GM21390 (cell line): Measurements from ENCODE around the gene IMPA2.
"Not testable (repeated sequence)": the region's sequence is repeated elsewhere in the genome, so short reads cannot be mapped to it uniquely, and the experiment has no call there.

Source experiments
- ATAC-seq: cut with Tn5 transposase; IDR thresholded peaks from one replicate; pipeline ENCODE4 v1.9.1; 2021; ENCODE audit not compliant: unreplicated experiment

Gene IMPA2

GRCh38 chr18:11981192-11981542, at the start of gene IMPA2:
Gene IMPA2, plus strand, starts transcription at chr18:11981507. Its CDS starts 163 bp downstream, at chr18:11981670.
- peak; percentile 39 for ATAC-seq

DNA sequence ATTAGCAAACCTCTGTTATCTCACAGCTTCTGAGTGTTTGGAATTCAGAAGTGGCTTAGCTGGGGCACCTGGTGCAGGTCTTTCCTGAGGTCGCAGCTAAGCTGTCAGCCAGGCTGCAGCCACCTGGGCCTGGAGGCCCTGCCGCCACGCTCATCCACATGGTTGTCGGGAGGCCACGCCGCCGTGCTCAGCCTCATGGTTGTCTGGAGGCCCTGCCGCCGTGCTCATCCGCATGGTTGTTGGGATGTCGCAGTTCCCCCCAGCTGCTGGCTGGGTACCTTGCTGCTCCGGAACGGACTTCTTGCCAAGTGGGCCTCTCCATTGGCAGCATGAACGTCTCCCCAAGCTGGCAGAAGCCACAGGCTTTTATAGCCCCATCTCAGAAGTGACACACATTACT, 48.9 kb upstream of the IMPA2 start:
- ATAC-seq = no peak

DNA sequence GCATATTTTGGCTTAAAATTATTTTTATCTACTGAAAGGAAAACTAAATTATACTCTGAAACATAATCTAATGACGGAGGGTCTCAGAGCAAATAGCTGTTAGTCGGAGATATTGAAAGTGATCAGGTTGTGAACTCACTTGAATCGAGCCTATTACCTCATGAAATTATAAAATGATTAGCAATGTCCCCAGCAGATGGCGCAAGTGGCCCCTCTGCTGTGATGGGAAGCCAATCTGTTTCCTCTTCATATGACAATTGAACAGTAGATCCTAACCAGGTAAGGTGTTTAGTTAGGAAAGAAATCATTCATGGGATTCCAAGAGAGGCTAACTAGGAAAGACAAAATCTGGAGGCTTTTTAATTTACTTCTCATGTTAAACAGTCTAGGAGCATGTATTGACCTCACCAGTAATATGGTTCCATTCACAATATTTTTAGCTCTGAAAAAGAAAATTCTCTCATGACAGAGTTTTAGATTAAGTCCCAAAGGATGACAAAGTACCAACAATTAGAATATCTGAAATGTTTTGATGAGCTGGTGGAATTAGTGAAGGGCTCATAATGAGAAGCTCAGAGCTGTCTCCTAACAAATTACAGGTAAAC, 43.3 kb upstream of the IMPA2 start:
- peak; percentile 64 for ATAC-seq

GRCh38 chr18:11940956-11941355, 40.4 kb upstream of the IMPA2 start:
- ATAC-seq = no peak

GRCh38 chr18:11943551-11943950, 37.8 kb upstream of the IMPA2 start:
- no peak for ATAC-seq

DNA sequence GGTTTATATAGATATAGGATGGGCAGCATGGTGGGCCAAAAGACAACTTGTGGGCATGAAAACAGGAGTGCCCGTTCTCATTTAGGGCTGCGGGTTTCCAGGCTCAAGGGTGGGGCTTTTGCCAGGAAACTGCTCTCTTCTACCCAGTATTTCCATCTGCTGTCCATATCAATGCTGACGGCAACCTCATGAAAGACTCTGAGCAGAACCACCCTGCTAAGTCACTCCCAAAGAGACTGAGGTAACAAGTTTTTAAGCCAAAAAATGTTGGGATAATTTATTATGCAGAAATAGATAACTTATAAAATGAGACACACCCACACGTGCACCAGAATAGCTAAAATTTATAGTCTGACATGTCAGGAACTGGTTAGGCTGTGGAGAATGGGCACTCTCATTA, 37.1 kb upstream of the IMPA2 start:
- no peak for ATAC-seq

DNA sequence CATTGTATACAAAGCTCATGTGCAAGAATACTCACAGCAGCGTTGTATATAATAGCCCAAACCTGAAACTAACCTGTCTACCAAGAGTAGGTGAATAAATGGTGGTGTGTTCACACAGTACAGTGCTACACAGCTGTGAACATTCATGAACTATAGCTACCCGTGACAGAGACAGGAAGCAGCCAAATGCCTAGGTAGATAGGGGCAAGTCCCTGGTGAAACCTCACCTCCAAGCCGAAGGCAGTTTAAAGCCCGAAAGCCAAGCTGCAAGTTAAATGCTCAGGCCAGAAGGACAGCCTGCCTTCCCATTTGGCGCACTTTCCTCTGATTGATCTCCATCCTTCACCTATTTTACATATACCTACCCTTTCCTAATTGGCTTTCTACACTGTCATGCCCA, 36.5 kb upstream of the IMPA2 start:
- ATAC-seq = no peak

DNA sequence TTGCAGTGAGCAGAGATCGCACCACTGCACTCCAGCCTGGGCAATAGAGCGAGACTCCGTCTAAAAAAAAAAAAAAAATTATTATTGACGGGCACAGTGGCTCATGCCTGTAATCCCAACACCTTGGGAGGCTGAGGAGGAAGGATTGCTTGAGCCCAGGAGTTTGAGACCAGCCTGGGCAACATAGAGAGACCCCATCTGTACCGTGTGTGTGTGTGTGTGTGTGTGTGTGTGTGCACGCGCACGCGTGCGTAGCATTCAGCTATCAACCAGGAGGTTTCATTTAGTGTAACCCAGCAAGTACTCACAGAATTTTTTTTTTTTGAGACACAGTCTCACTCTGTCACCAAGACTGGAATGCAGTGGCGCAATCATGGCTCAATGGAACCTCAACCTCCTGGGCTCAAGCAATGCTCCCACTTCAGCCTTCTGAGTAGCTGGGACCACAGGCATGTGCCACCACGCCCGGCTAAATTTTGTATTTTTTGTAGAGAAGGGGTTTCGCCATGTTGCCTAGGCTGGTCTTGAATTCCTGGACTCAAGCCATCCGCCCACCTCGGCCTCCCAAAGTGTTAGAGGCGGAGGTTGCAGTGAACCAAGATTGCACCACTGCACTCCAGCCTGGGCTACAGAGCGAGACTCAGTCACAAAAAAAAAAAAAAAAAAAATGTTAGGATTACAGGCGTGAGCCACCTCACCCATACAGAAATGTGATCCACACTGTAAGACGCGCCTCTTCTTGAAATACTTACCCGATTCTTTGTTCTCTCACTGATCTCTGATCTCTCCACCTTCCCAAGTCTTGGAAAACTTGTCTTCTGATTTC, 35.3 kb upstream of the IMPA2 start:
- ATAC-seq = not testable (repeated sequence)

GRCh38 chr18:11946756-11947155, 34.6 kb upstream of the IMPA2 start:
- no peak for ATAC-seq

- ATAC-seq = peak; percentile 90
Measured at GRCh38 chr18:11947214-11948191, 33.8 kb upstream of the IMPA2 start.

- ATAC-seq = no peak
Measured at GRCh38 chr18:11948852-11949523, 32.3 kb upstream of the IMPA2 start.

DNA sequence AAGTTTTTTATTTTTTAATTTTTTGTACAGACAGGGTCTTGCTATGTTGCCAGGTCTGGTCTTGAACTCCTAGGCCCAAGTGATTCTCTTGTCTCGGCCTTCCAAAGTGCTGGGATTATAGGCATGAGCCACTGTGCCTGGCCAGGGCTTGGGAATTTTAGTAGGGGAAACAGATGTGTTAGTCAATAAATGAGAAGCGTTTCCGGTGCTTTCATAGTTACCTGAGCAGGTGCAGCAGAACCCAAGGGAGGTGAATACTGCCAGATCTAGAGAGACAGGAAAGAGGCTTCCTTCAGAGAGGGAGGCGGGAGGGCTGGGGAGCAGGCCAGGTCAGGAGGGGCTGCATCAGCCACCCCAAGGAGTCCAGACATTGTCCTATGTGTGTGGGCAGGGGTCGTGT, 30.5 kb upstream of the IMPA2 start:
- ATAC-seq = no peak

GRCh38 chr18:11951390-11951851, 29.9 kb upstream of the IMPA2 start:
- ATAC-seq = no peak

- ATAC-seq = no peak
Measured at GRCh38 chr18:11953113-11953512, 28.2 kb upstream of the IMPA2 start.

DNA sequence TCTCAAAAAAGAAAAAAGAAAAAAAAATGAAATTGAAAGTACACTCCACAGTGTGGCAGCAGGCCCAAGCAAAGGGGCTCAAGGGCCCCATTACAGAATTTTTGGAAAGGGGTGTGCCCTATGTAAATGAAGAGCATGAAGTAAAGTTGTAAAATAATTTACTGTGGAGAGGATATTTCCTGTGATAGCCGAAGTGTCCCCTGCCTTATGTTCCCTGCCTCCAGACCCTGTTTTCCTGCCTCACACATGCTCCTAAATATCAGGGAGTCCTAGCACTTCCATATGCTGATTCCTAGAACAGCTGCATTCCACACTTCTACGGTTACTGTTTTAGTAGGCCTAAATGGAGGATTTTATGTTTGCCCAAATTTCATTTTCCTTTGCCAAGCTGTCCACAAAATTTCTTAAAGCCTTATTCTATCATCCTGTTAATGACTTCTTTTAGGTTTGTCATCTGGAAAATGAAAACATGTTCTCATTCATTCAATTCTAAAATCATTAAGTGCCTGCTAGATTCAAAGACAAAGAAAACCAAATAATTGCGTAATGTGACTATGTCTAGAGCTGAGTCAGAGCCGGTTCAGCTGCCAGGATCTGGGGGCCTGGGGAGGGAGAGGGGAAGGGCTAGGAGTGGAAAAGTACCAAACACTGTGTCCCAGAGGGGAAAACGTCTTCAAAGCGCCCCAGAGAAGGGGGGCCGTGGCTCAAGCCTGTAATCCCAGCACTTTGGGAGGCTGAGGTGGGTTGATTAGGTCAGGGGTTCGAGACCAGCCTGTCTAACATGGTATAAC, 25.9 kb upstream of the IMPA2 start:
- ATAC-seq = no peak

- ATAC-seq = no peak
Measured at GRCh38 chr18:11956371-11957308, 24.7 kb upstream of the IMPA2 start.

DNA sequence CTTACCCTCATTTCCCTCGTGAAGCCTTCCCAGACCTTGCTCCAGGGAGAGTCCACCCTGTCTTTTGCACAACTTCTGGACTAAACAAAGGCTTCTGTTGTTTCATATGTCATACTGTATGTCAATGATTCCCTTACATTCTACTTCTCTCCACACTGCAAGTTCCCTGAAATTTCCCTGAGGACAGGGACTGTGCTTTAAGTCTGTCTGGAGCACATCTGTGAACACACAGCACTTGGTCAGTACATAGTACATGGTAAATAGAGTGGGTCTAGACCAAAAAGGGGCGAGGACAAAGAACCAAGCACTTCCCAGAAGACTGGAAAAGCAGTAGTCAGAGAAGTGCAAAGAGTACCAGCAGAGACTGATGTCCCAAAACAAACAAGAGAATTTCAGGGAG, 23.7 kb upstream of the IMPA2 start:
- no peak for ATAC-seq

DNA sequence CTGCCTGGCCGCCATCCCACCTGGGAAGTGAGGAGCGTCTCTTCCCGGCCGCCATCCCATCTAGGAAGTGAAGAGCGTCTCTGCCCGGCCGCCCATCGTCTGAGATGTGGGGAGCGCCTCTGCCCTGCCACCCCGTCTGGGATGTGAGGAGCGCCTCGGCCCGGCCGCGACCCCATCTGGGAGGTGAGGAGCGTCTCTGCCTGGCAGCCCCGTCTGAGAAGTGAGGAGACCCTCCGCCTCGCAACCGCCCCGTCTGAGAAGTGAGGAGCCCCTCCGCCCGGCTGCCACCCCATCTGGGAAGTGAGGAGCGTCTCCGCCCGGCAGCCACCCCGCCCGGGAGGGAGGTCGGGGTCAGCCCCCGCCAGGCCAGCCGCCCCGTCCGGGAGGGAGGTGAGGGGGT, 21.7 kb upstream of the IMPA2 start:
- not testable (repeated sequence) for ATAC-seq
